Ovary (tissue), 9 donors: ENCODE results near the gene OLFML2B. TPM values are rescaled to one million over a fixed set of nuclear protein-coding genes. Genes with fewer than 3 reads are reported as not detected.

Source experiments
- DNase-seq, 5 donors: peaks; one replicate each; pipeline ENCODE4 v3.0.0-alpha.2; 2019 to 2020
- H3K27ac ChIP-seq, 2 donors: fragments of 200-600 bp; one replicate each; pipeline versions ENCODE4 v1.5.1 to v1.8.0; 2019 to 2022
- H3K27me3 ChIP-seq: fragments of 200-600 bp; one replicate; pipeline ENCODE4 v1.8.0; 2022
- H3K36me3 ChIP-seq: fragments of 200-600 bp; sonication (generic); one replicate; pipeline ENCODE4 v1.5.1; 2019
- H3K4me1 ChIP-seq: one replicate; pipeline ENCODE4 v1.8.1; 2013; ENCODE audit warnings: mild to moderate bottlenecking, moderate library complexity; ENCODE audit not compliant: insufficient read depth
- H3K4me3 ChIP-seq: fragments of 200-600 bp; sonication (generic); one replicate; pipeline ENCODE4 v1.5.1; 2017
- H3K9me3 ChIP-seq, 2 donors: fragments of 200-600 bp in 1 of 2; sonication (generic) in 1 of 2; one replicate each; pipeline versions ENCODE4 v1.5.1 to v1.8.1; 2013 to 2019; ENCODE audit warnings: mild to moderate bottlenecking in 1 of 2, moderate library complexity in 1 of 2
- CTCF ChIP-seq, 3 donors: fragments of 450-650 bp in 2 of 3; fragments of 200-600 bp in 1 of 3; IDR thresholded peaks; one replicate each; pipeline versions ENCODE4 v1.5.1 to v1.8.0; 2016 to 2022; ENCODE audit warnings: antibody characterized with exemption in 3 of 3, mild to moderate bottlenecking in 1 of 3
- EP300 ChIP-seq: sonication (generic); formaldehyde crosslinking; IDR thresholded peaks from one replicate; pipeline ENCODE4 v1.6.1; 2017; ENCODE audit warnings: antibody characterized with exemption
- POLR2A ChIP-seq: fragments of 450-650 bp; IDR thresholded peaks from one replicate; pipeline ENCODE4 v1.6.1; 2017; ENCODE audit warnings: antibody characterized with exemption, mild to moderate bottlenecking, moderate library complexity
- WGBS, 3 donors: extraction: QIAGEN DNeasy Blood & Tissue Kit in 1 of 3; methylation state at CpG; one replicate each; pipeline versions ENCODE4 v1.1.5 to v1.1.7; 2013 to 2017; 5-methylcytosine and 5-hydroxymethylcytosine counted together
- intact Hi-C, 4 donors: fragments of 100-400 bp; cut with DNase I; formaldehyde crosslinking; loops; one replicate each; pipeline versions ENCODE4 v1.11.0 to v1.15.1; 2022 to 2023
- polyA plus RNA-seq, 2 donors: library from polyadenylated mRNA; stranded (reverse); fragments of 200-250 nt in 1 of 2; fragments of 350-450 nt in 1 of 2; fragmentation: Illumina TruSeq in 1 of 2; extraction: RNeasy Lipid Tissue Mini Kit (QIAGEN cat#74804) in 1 of 2; gene quantifications; one replicate each; pipeline ENCODE4 v1.2.3, GENCODE V29; 2013 to 2014
- total RNA-seq, 7 donors: library from RNA; depleted of rRNA in 2 of 7; stranded (reverse); fragments of >200 nt in 2 of 7; fragmentation: NEBNext Ultra II Directional in 3 of 7; extraction: Animal tissue kit (Norgen Biotek cat#: 25700) in 3 of 7; gene quantifications; one replicate each; pipeline versions ENCODE4 v1.1.0 to v1.2.4, GENCODE V29; 2016 to 2023
- donor health status: DM: no; HTN: no; CAD: no; lungs with moderate emphysema.
- donor health status: DM: no; HTN: no; CAD: no.
- donor health status: Bipolar disorder and iron deficiency.
- donor health status: DM: yes; HTN: yes; CAD: no.
- donor health status: DM: no; HTN: no; CAD: no.
- donor health status: DM: yes; HTN: yes; CAD: no.

The OLFML2B gene
- total and polyA plus RNA-seq, 9 donors: 1.0 to 37.6 (median 5.1) TPM

- Histone ChIP-seq H3K9me3 (no peaks in the 10 kb centered on the region), H3K4me3 (no peak overlapping the region), H3K36me3 (no peaks in the 10 kb centered on the region), H3K4me1 (peaks cover 2% of the 10 kb centered on the region), H3K27me3 (no peaks in the 10 kb centered on the region), H3K27ac (no peak overlapping the region)
- intact Hi-C loops: no loop called here
- DNase-seq: no peak
- TF ChIP-seq EP300 (no peak), CTCF (IDR thresholded peaks at IDR 0.05) (no peak), POLR2A (no peak)
- 93% methylated on average over 5 of the region's 5 CpGs for WGBS, 3 donors
Observed at GRCh38 chr1:161989786-161990185, 33.9 kb downstream of the OLFML2B start.

GRCh38 chr1:161989108-161989507 lies 34.6 kb downstream of the OLFML2B start:
- Histone ChIP-seq H3K9me3 (no peaks in the 10 kb centered on the region), H3K4me1 (peaks cover under 1% of the 10 kb centered on the region), H3K36me3 (no peaks in the 10 kb centered on the region), H3K27me3 (no peaks in the 10 kb centered on the region), H3K27ac (no peak overlapping the region), H3K4me3 (no peak overlapping the region)
- DNase-seq: no peak
- intact Hi-C loops: no loop called here
- TF ChIP-seq CTCF (IDR thresholded peaks at IDR 0.05) (no peak), POLR2A (no peak), EP300 (no peak)

DNA sequence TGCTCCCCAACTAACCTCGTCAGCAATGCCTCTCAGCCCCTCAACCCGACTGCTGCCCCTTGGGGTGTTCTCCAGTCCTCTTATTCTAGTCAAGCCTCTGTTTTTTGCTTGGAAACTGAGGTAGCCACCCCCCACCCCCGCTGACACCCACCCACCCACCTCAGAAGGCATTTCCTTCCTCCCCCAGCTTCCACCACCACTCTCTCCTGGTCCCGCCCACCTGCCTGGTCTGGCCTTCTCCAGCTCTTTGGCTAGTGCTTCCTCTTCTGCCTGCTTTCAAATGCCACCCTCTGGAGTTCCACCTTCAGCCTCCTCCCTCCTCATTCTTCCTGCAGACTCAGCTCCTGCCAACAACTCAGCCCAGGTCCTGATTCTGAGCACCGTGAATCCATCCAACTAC lies 35.3 kb downstream of the OLFML2B start:
- 55 to 62% (median 59%) methylated on average over 5 of the region's 5 CpGs for WGBS, 3 donors
- no peak for DNase-seq
- no peaks in the 10 kb centered on the region for H3K36me3 ChIP-seq
- no peaks in the 10 kb centered on the region for H3K9me3 ChIP-seq
- no peaks in the 10 kb centered on the region for H3K27me3 ChIP-seq
- intact Hi-C loops: no loop called here
- TF ChIP-seq POLR2A: no peak
- no peak for TF ChIP-seq EP300
- no peak for TF ChIP-seq CTCF (IDR thresholded peaks at IDR 0.05)
- no peak overlapping the region for H3K27ac ChIP-seq
- H3K4me1 ChIP-seq: no peaks in the 10 kb centered on the region
- no peak overlapping the region for H3K4me3 ChIP-seq

DNA sequence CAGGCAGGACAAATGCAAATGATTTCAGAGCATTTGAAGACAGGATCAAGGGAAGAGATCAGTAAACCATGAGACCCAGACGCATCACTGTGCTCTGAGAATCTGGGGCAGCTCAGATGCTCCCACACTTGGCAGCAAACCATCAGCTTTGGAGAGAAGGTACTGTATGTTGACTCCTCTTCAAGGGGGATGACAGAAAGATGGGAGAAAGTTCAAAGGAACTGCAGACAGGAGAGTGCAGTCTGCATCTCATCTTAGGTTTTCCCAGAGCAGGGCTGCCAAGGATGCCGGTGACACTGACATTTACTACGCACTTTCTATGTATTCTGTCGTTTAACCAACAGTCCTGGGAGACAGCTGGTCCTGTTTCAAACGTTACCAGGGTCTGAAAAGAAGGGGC lies 35.8 kb downstream of the OLFML2B start:
- Histone ChIP-seq H3K4me1 (no peaks in the 10 kb centered on the region), H3K4me3 (no peak overlapping the region), H3K9me3 (no peaks in the 10 kb centered on the region), H3K36me3 (no peaks in the 10 kb centered on the region), H3K27me3 (no peaks in the 10 kb centered on the region), H3K27ac (no peak overlapping the region)
- intact Hi-C loops: no loop called here
- no peak for DNase-seq
- WGBS, 3 donors: 31 to 48% (median 48%) methylated on average over 5 of the region's 5 CpGs
- TF ChIP-seq POLR2A (no peak), EP300 (no peak), CTCF (IDR thresholded peaks at IDR 0.05) (no peak)

DNA sequence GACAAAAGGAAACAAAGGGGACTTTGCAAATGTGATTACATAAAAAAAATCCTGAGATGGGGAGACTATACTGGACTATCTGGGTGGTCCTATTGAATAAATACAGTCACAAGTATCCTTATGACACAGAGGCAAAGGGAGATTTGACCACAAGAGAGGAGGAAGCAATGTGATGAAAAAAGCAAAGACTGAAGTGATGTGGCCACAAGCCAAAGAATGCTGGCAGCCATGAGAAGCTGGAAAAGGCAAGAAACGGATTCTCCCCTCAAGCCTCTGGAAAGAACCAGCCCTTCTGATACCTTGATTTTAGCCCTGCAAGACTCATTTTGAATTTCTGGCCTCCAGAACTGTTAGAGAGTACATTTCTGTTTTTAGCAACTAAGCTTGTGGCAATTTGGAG lies 36.4 kb downstream of the OLFML2B start:
- WGBS, 3 donors: 59 to 78% (median 73%) methylated on average over 1 of the region's 1 CpG
- Histone ChIP-seq H3K27ac (no peak overlapping the region), H3K36me3 (no peaks in the 10 kb centered on the region), H3K4me1 (no peaks in the 10 kb centered on the region), H3K27me3 (no peaks in the 10 kb centered on the region), H3K4me3 (no peak overlapping the region), H3K9me3 (no peaks in the 10 kb centered on the region)
- TF ChIP-seq POLR2A (no peak), CTCF (IDR thresholded peaks at IDR 0.05) (no peak), EP300 (no peak)
- no peak for DNase-seq
- intact Hi-C loops: no loop called here
